ENCODE data around the gene PRDM16.

The PRDM16 gene

GRCh38 chr1:3217181-3217641 is 148.2 kb downstream of the PRDM16 start:
- no peak for DNase-seq

- no peak for DNase-seq
These were observed 149.1 kb downstream of the PRDM16 start for GRCh38 chr1:3217979-3218679.

- no peak for DNase-seq
These were observed 150.2 kb downstream of the PRDM16 start for GRCh38 chr1:3219005-3219790.

- no peak for DNase-seq
These were observed 150.9 kb downstream of the PRDM16 start for GRCh38 chr1:3219791-3220467.

GRCh38 chr1:3221112-3222041 is 152.4 kb downstream of the PRDM16 start:
- no peak for DNase-seq

GRCh38 chr1:3222042-3222692 is 153.2 kb downstream of the PRDM16 start:
- DNase-seq = no peak

GRCh38 chr1:3225661-3226060 is 156.7 kb downstream of the PRDM16 start:
- DNase-seq = no peak

- no peak for DNase-seq
These were observed 157.2 kb downstream of the PRDM16 start for GRCh38 chr1:3226191-3226590.

GRCh38 chr1:3226701-3227350 is 157.8 kb downstream of the PRDM16 start:
- DNase-seq = no peak

GRCh38 chr1:3227351-3227704 is 158.3 kb downstream of the PRDM16 start:
- no peak for DNase-seq

- no peak for DNase-seq
These were observed 158.9 kb downstream of the PRDM16 start for GRCh38 chr1:3227893-3228292.

- no peak for DNase-seq
These were observed 160.2 kb downstream of the PRDM16 start for GRCh38 chr1:3229081-3229725.

- no peak for DNase-seq
These were observed 161.6 kb downstream of the PRDM16 start for GRCh38 chr1:3230553-3230952.

GRCh38 chr1:3231245-3231644 is 162.2 kb downstream of the PRDM16 start:
- DNase-seq = no peak

- no peak for DNase-seq
These were observed 162.8 kb downstream of the PRDM16 start for GRCh38 chr1:3231826-3232225.

- no peak for DNase-seq
These were observed 164.0 kb downstream of the PRDM16 start for GRCh38 chr1:3233031-3233430.

- DNase-seq = no peak
These were observed 164.5 kb downstream of the PRDM16 start for GRCh38 chr1:3233551-3233950.

GRCh38 chr1:3234281-3234680 is 165.3 kb downstream of the PRDM16 start:
- DNase-seq = no peak

- no peak for DNase-seq
These were observed 166.0 kb downstream of the PRDM16 start for GRCh38 chr1:3234956-3235355.

- no peak for DNase-seq
These were observed 166.5 kb downstream of the PRDM16 start for GRCh38 chr1:3235496-3235895.

- no peak for DNase-seq
These were observed 167.4 kb downstream of the PRDM16 start for GRCh38 chr1:3236361-3236760.
